GM19468 (cell line): ENCODE results near the gene RAMP3.

ENCODE experiments used
- ATAC-seq: cut with Tn5 transposase; IDR thresholded peaks from one replicate; pipeline ENCODE4 v1.9.1; 2021; ENCODE audit warnings: mild to moderate bottlenecking, moderate library complexity, moderate number of reproducible peaks; ENCODE audit not compliant: unreplicated experiment; ENCODE audit errors: extremely low read depth

The RAMP3 gene

GRCh38 chr7:45176886-45177731 lies 19.5 kb downstream of the RAMP3 start:
- no peak for ATAC-seq

- ATAC-seq: no peak
These were observed 20.2 kb downstream of the RAMP3 start for GRCh38 chr7:45177801-45178200.

- no peak for ATAC-seq
These were observed 20.9 kb downstream of the RAMP3 start for GRCh38 chr7:45178241-45179225.

- ATAC-seq: no peak
These were observed 22.1 kb downstream of the RAMP3 start for GRCh38 chr7:45179666-45180065.

- ATAC-seq: no peak
These were observed 22.7 kb downstream of the RAMP3 start for GRCh38 chr7:45180084-45180986.

GRCh38 chr7:45181286-45181960 lies 23.8 kb downstream of the RAMP3 start:
- no peak for ATAC-seq

- ATAC-seq: no peak
These were observed 24.6 kb downstream of the RAMP3 start for GRCh38 chr7:45181991-45182855.

GRCh38 chr7:45182856-45183710 lies 25.5 kb downstream of the RAMP3 start:
- no peak for ATAC-seq

- ATAC-seq: no peak
These were observed 26.2 kb downstream of the RAMP3 start for GRCh38 chr7:45183711-45184210.

GRCh38 chr7:45184326-45185027 lies 26.9 kb downstream of the RAMP3 start:
- no peak for ATAC-seq

- no peak for ATAC-seq
These were observed 27.7 kb downstream of the RAMP3 start for GRCh38 chr7:45185028-45185863.

GRCh38 chr7:45185864-45186250 lies 28.3 kb downstream of the RAMP3 start:
- ATAC-seq: no peak

- no peak for ATAC-seq
These were observed 28.7 kb downstream of the RAMP3 start for GRCh38 chr7:45186261-45186813.

- no peak for ATAC-seq
These were observed 29.7 kb downstream of the RAMP3 start for GRCh38 chr7:45187089-45187945.

GRCh38 chr7:45187946-45188411 lies 30.4 kb downstream of the RAMP3 start:
- ATAC-seq: no peak
